Measurements from ENCODE around the gene TNFAIP1.

Gene TNFAIP1

DNA sequence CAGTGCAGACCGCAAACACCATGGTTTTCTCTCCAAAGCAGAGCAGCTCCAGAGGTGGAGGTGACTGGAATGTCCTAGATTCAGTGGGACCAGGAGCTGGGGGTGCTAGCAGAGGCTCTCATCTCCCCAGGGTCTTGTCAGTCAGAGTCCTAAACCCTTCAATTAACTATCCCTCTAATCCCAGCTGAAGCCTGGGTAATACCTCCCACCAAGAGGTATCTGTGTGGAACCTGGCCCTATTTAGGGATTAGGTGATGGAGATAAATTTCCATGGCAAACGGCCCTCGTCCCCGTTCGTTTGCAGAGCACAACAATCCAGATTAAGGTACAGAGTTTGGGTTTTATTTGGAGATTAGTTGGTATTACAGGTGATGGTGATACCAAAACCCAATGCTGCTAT is 27.6 kb downstream of the TNFAIP1 start:
- Histone ChIP-seq H3K9me2 (replicated peaks; ENCODE audit: low read depth, low read length) (no peaks in the 10 kb centered on the region), H3K27me3 (ENCODE audit: insufficient read depth, low read length, poor library complexity, severe bottlenecking) (no peaks in the 10 kb centered on the region), H3K4me1 (ENCODE audit: insufficient read depth, low read length, poor library complexity, severe bottlenecking) (peaks cover 7% of the 10 kb centered on the region), H3K9ac (ENCODE audit: low read depth, low read length, poor library complexity, severe bottlenecking) (no peak overlapping the region), H2AFZ (ENCODE audit: low read length) (no peak overlapping the region), H3F3A (ENCODE audit: low read depth) (no peaks in the 10 kb centered on the region), H3K9me3 (ENCODE audit: insufficient read depth, low read depth, low read length) (no peaks in the 10 kb centered on the region), H4K20me1 (ENCODE audit: insufficient read depth, low read length, poor library complexity, severe bottlenecking) (no peaks in the 10 kb centered on the region), H3K36me3 (ENCODE audit: insufficient read depth, low read length) (peaks cover 17% of the 10 kb centered on the region; the same call in 1 of the 2 replicates), H3K79me2 (ENCODE audit: insufficient read depth, low read length) (peaks cover 10% of the 10 kb centered on the region; the same call in 1 of the 2 replicates), H3K4me2 (ENCODE audit: low read depth, low read length, poor library complexity, severe bottlenecking) (no peak overlapping the region), H3K4me3 (ENCODE audit: low read length, poor library complexity, severe bottlenecking) (no peak overlapping the region)
- TF ChIP-seq EZH2phosphoT487 (IDR thresholded peaks at IDR 0.05; ENCODE audit: borderline replicate concordance) (no peak), CTCF (conservative IDR thresholded peaks at IDR 0.05; ENCODE audit: low read length) (no peak)

GRCh38 chr17:28363776-28364650 is 28.5 kb downstream of the TNFAIP1 start:
- no peaks in the 10 kb centered on the region for H3K9me2 ChIP-seq (replicated peaks; ENCODE audit: low read depth, low read length)
- no peaks in the 10 kb centered on the region for H3K4me1 ChIP-seq (ENCODE audit: insufficient read depth, low read length, poor library complexity, severe bottlenecking)
- H3K9ac ChIP-seq (ENCODE audit: low read depth, low read length, poor library complexity, severe bottlenecking), result no peak overlapping the region
- H4K20me1 ChIP-seq (ENCODE audit: insufficient read depth, low read length, poor library complexity, severe bottlenecking), result no peaks in the 10 kb centered on the region
- H3K36me3 ChIP-seq (ENCODE audit: insufficient read depth, low read length), result peaks cover 17% of the 10 kb centered on the region; the same call in 1 of the 2 replicates
- no peak overlapping the region for H2AFZ ChIP-seq (ENCODE audit: low read length)
- peaks cover 2% of the 10 kb centered on the region; the same call in 1 of the 2 replicates for H3K79me2 ChIP-seq (ENCODE audit: insufficient read depth, low read length)
- TF ChIP-seq EZH2phosphoT487 (IDR thresholded peaks at IDR 0.05; ENCODE audit: borderline replicate concordance) (no peak), CTCF (conservative IDR thresholded peaks at IDR 0.05; ENCODE audit: low read length) (no peak)
- no peak overlapping the region for H3K4me3 ChIP-seq (ENCODE audit: low read length, poor library complexity, severe bottlenecking)
- no peak overlapping the region for H3K4me2 ChIP-seq (ENCODE audit: low read depth, low read length, poor library complexity, severe bottlenecking)
- H3K27me3 ChIP-seq (ENCODE audit: insufficient read depth, low read length, poor library complexity, severe bottlenecking), result no peaks in the 10 kb centered on the region
- H3F3A ChIP-seq (ENCODE audit: low read depth), result no peaks in the 10 kb centered on the region
- no peaks in the 10 kb centered on the region for H3K9me3 ChIP-seq (ENCODE audit: insufficient read depth, low read depth, low read length)

- Histone ChIP-seq H3K4me2 (ENCODE audit: low read depth, low read length, poor library complexity, severe bottlenecking) (no peak within 1 kb of the TSS), H3K9me2 (replicated peaks; ENCODE audit: low read depth, low read length) (no peaks in the 10 kb centered on the region), H3K36me3 (ENCODE audit: insufficient read depth, low read length) (peaks cover 17% of the 10 kb centered on the region; the same call in 1 of the 2 replicates), H3K4me3 (ENCODE audit: low read length, poor library complexity, severe bottlenecking) (no peak within 1 kb of the TSS), H3K9me3 (ENCODE audit: insufficient read depth, low read depth, low read length) (no peaks in the 10 kb centered on the region), H2AFZ (ENCODE audit: low read length) (no peak within 1 kb of the TSS), H4K20me1 (ENCODE audit: insufficient read depth, low read length, poor library complexity, severe bottlenecking) (no peaks in the 10 kb centered on the region), H3K4me1 (ENCODE audit: insufficient read depth, low read length, poor library complexity, severe bottlenecking) (no peaks in the 10 kb centered on the region), H3K9ac (ENCODE audit: low read depth, low read length, poor library complexity, severe bottlenecking) (no peak within 1 kb of the TSS), H3K27me3 (ENCODE audit: insufficient read depth, low read length, poor library complexity, severe bottlenecking) (no peaks in the 10 kb centered on the region), H3K79me2 (ENCODE audit: insufficient read depth, low read length) (no peaks in the 10 kb centered on the region), H3F3A (ENCODE audit: low read depth) (no peaks in the 10 kb centered on the region)
- TF ChIP-seq EZH2phosphoT487 (IDR thresholded peaks at IDR 0.05; ENCODE audit: borderline replicate concordance) (no peak), CTCF (conservative IDR thresholded peaks at IDR 0.05; ENCODE audit: low read length) (no peak)
Measured at GRCh38 chr17:28364665-28365363, 29.3 kb downstream of the TNFAIP1 start, which contains the start of gene SEBOX. Gene SEBOX, minus strand, starts transcription at chr17:28365199. Its CDS starts 48 bp downstream, at chr17:28365151.
